ENCODE data around the gene NUP54. TPM values are rescaled to one million over a fixed set of nuclear protein-coding genes. Genes with fewer than 3 reads are reported as not detected.

NUP54 gene
- total RNA-seq, 1 experiment from 2014 or later, result 84.5 TPM

DNA sequence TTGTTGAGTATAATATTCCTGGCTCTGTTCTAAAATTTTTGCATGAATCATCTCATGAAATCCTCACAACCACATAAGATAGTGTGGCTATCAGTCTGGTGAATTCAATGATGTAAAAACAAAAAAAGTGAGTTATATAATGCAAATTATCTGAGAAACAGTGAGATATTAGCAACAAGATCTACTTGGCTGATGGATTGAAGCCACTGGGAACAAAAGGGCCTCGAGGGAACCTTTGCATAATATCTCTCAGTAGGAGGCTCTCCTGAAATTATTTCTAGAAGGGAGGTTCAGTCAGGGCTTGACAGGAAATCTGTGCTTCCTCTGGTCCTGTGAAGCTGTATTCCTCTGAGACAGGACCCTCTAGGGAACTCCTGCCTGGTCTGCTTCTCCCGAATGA lies 30.1 kb upstream of the NUP54 start (continued):
- TF ChIP-seq, protein P1, sequence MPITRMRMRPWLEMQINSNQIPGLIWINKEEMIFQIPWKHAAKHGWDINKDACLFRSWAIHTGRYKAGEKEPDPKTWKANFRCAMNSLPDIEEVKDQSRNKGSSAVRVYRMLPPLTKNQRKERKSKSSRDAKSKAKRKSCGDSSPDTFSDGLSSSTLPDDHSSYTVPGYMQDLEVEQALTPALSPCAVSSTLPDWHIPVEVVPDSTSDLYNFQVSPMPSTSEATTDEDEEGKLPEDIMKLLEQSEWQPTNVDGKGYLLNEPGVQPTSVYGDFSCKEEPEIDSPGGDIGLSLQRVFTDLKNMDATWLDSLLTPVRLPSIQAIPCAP (CRISPR knock-in tag; IDR thresholded peaks at IDR 0.05), result no peak
- TF ChIP-seq, protein P2, sequence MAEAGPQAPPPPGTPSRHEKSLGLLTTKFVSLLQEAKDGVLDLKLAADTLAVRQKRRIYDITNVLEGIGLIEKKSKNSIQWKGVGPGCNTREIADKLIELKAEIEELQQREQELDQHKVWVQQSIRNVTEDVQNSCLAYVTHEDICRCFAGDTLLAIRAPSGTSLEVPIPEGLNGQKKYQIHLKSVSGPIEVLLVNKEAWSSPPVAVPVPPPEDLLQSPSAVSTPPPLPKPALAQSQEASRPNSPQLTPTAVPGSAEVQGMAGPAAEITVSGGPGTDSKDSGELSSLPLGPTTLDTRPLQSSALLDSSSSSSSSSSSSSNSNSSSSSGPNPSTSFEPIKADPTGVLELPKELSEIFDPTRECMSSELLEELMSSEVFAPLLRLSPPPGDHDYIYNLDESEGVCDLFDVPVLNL (CRISPR knock-in tag; IDR thresholded peaks at IDR 0.05; ENCODE audit: borderline replicate concordance, low read depth), result no peak
- no peak for TF ChIP-seq ATF1 (CRISPR knock-in tag; IDR thresholded peaks at IDR 0.05)
- TF ChIP-seq RORB (CRISPR knock-in tag; IDR thresholded peaks at IDR 0.05), result no peak
- TF ChIP-seq TEAD4 (CRISPR knock-in tag; IDR thresholded peaks at IDR 0.05), result no peak
- TF ChIP-seq, protein P3, sequence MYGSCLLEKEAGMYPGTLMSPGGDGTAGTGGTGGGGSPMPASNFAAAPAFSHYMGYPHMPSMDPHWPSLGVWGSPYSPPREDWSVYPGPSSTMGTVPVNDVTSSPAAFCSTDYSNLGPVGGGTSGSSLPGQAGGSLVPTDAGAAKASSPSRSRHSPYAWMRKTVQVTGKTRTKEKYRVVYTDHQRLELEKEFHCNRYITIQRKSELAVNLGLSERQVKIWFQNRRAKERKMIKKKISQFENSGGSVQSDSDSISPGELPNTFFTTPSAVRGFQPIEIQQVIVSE (CRISPR knock-in tag; IDR thresholded peaks at IDR 0.05; ENCODE audit: borderline replicate concordance), result no peak
- TF ChIP-seq SP1 (CRISPR knock-in tag; conservative IDR thresholded peaks at IDR 0.05), result no peak
- TF ChIP-seq ZNF423 (CRISPR knock-in tag; IDR thresholded peaks at IDR 0.05), result no peak
- TF ChIP-seq ELF4 (CRISPR knock-in tag; IDR thresholded peaks at IDR 0.05; ENCODE audit: low read depth), result no peak
- no peak for TF ChIP-seq NR2C2 (CRISPR knock-in tag; IDR thresholded peaks at IDR 0.05)
- TF ChIP-seq ZNF416 (CRISPR knock-in tag; IDR thresholded peaks at IDR 0.05), result no peak
- TF ChIP-seq, protein P4, sequence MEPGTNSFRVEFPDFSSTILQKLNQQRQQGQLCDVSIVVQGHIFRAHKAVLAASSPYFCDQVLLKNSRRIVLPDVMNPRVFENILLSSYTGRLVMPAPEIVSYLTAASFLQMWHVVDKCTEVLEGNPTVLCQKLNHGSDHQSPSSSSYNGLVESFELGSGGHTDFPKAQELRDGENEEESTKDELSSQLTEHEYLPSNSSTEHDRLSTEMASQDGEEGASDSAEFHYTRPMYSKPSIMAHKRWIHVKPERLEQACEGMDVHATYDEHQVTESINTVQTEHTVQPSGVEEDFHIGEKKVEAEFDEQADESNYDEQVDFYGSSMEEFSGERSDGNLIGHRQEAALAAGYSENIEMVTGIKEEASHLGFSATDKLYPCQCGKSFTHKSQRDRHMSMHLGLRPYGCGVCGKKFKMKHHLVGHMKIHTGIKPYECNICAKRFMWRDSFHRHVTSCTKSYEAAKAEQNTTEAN (CRISPR knock-in tag; IDR thresholded peaks at IDR 0.05), result no peak
- TF ChIP-seq, protein P5, sequence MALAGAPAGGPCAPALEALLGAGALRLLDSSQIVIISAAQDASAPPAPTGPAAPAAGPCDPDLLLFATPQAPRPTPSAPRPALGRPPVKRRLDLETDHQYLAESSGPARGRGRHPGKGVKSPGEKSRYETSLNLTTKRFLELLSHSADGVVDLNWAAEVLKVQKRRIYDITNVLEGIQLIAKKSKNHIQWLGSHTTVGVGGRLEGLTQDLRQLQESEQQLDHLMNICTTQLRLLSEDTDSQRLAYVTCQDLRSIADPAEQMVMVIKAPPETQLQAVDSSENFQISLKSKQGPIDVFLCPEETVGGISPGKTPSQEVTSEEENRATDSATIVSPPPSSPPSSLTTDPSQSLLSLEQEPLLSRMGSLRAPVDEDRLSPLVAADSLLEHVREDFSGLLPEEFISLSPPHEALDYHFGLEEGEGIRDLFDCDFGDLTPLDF (CRISPR knock-in tag; IDR thresholded peaks at IDR 0.05), result no peak

DNA sequence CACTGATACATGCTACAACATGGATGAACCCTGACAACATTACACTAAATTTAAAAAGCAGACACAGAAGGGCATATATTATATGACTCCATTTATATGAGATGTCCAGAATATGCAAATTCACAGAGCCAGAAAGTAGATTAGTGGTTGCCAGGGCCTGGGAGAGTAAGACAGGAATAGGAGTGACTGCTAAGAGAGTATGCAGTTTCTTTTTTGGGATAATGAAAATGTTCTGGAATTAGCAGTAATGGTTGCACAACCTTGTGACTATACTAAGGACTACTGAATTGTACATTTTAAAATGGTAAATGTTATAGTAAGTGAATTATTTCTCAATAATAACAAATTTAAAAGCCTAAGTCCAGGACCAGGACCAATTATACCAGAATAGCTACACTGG lies 29.5 kb upstream of the NUP54 start:
- Mint-ChIP-seq H3K36me3 (peaks cover 10% of the 10 kb centered on the region; the same call in 1 of the 2 replicates), H3K4me1 (no peaks in the 10 kb centered on the region), H3K4me3 (no peak overlapping the region), H3K27me3 (ENCODE audit: low read depth) (no peaks in the 10 kb centered on the region), H3K9me3 (no peaks in the 10 kb centered on the region), H3K27ac (no peak overlapping the region)
- TF ChIP-seq EMX1 (CRISPR knock-in tag; IDR thresholded peaks at IDR 0.05), result no peak
- TF ChIP-seq FOXJ3 (CRISPR knock-in tag; IDR thresholded peaks at IDR 0.05; ENCODE audit: borderline replicate concordance), result no peak
- TF ChIP-seq, protein P6, sequence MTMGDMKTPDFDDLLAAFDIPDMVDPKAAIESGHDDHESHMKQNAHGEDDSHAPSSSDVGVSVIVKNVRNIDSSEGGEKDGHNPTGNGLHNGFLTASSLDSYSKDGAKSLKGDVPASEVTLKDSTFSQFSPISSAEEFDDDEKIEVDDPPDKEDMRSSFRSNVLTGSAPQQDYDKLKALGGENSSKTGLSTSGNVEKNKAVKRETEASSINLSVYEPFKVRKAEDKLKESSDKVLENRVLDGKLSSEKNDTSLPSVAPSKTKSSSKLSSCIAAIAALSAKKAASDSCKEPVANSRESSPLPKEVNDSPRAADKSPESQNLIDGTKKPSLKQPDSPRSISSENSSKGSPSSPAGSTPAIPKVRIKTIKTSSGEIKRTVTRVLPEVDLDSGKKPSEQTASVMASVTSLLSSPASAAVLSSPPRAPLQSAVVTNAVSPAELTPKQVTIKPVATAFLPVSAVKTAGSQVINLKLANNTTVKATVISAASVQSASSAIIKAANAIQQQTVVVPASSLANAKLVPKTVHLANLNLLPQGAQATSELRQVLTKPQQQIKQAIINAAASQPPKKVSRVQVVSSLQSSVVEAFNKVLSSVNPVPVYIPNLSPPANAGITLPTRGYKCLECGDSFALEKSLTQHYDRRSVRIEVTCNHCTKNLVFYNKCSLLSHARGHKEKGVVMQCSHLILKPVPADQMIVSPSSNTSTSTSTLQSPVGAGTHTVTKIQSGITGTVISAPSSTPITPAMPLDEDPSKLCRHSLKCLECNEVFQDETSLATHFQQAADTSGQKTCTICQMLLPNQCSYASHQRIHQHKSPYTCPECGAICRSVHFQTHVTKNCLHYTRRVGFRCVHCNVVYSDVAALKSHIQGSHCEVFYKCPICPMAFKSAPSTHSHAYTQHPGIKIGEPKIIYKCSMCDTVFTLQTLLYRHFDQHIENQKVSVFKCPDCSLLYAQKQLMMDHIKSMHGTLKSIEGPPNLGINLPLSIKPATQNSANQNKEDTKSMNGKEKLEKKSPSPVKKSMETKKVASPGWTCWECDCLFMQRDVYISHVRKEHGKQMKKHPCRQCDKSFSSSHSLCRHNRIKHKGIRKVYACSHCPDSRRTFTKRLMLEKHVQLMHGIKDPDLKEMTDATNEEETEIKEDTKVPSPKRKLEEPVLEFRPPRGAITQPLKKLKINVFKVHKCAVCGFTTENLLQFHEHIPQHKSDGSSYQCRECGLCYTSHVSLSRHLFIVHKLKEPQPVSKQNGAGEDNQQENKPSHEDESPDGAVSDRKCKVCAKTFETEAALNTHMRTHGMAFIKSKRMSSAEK (CRISPR knock-in tag; IDR thresholded peaks at IDR 0.05; ENCODE audit: borderline replicate concordance), result no peak
- TF ChIP-seq, protein P7, sequence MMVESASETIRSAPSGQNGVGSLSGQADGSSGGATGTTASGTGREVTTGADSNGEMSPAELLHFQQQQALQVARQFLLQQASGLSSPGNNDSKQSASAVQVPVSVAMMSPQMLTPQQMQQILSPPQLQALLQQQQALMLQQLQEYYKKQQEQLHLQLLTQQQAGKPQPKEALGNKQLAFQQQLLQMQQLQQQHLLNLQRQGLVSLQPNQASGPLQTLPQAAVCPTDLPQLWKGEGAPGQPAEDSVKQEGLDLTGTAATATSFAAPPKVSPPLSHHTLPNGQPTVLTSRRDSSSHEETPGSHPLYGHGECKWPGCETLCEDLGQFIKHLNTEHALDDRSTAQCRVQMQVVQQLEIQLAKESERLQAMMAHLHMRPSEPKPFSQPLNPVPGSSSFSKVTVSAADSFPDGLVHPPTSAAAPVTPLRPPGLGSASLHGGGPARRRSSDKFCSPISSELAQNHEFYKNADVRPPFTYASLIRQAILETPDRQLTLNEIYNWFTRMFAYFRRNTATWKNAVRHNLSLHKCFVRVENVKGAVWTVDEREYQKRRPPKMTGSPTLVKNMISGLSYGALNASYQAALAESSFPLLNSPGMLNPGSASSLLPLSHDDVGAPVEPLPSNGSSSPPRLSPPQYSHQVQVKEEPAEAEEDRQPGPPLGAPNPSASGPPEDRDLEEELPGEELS (CRISPR knock-in tag; IDR thresholded peaks at IDR 0.05), result no peak
- no peak for TF ChIP-seq ELF4 (CRISPR knock-in tag; IDR thresholded peaks at IDR 0.05; ENCODE audit: low read depth)
- no peak for TF ChIP-seq TEAD1 (CRISPR knock-in tag; IDR thresholded peaks at IDR 0.05)
- TF ChIP-seq, protein P3 (CRISPR knock-in tag; IDR thresholded peaks at IDR 0.05; ENCODE audit: borderline replicate concordance), result no peak
- no peak for DNase-seq (ENCODE audit: low spot score)
- ChIA-PET POLR2A (no interaction called here), CTCF (interaction anchor here (4.8 kb wide), 1 partner anchor 199 kb away, joined by 122 read pairs; no protein-coding TSS in a partner anchor)
- no peak for ATAC-seq

Data from WTC11 (cell line).